Pons (tissue), 1 donor: ENCODE measurements around the gene NSF.

Experiments
- DNase-seq: peaks from one replicate; pipeline ENCODE4 v3.0.0-alpha.2; 2016; ENCODE audit warnings: low spot score

Gene NSF

GRCh38 chr17:46796956-46797530, 206.6 kb downstream of the NSF start:
- no peak for DNase-seq

- DNase-seq = peak; percentile 8
These were observed 210.1 kb downstream of the NSF start for GRCh38 chr17:46800573-46800972.

GRCh38 chr17:46802800-46803199, 212.3 kb downstream of the NSF start:
- DNase-seq = no peak

- no peak for DNase-seq
These were observed 213.1 kb downstream of the NSF start for GRCh38 chr17:46803544-46803943.

GRCh38 chr17:46805771-46806170, 215.3 kb downstream of the NSF start:
- no peak for DNase-seq
